GM18870 (cell line): ENCODE data around the gene SEPTIN5.
"Not testable (repeated sequence)": the region's sequence is repeated elsewhere in the genome, so short reads cannot be mapped to it uniquely, and the experiment has no call there.

Experiments
- ATAC-seq: cut with Tn5 transposase; IDR thresholded peaks from one replicate; pipeline ENCODE4 v1.9.1; 2021; ENCODE audit warnings: moderate library complexity; ENCODE audit not compliant: unreplicated experiment

Gene SEPTIN5

DNA sequence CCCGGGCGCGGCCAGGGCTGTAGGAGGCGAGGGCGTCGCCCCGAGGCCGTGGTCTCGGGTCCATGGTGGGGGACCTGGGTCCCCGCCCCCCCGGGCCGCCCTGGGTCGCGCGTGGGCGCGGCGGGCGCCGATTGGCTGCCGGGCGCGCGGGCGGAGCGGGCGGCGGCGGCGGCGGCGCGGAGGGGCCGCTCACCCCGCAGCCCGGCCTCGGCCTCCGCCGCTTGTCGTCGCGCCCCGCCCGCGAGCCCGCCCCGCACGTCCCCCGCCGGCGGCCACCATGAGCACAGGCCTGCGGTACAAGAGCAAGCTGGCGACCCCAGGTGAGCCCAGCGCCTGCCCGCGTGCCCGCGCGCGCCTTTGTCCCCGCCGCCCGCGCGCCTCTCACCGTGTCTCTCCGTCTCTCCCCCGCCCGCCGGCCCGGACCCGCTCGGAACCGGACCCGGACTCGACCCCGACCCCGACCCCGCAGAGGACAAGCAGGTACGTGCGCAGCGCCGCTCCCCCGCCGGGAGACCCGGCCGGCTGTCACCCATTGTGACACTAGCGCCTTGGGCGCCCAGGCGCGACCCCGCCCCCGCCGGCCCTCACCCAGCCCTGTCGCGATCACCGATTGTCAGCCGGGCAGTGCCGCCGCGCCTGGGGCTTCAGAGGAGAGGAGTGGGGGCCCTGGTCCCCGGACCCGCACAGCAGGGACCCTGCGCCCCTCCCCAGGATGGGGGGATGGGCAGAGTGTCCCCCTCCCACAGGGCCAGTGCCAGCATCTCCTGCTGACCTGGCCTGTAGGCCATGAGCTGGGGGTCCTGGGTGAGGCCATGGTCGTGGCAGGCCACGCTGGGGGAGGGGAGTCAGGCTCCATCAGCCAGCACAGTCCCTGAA is at the start of gene SEPTIN5:
TSS of gene SEPTIN5 (plus strand) at position 192 of the 876 bp plus-strand sequence. CDS start at position 278, 86 bp downstream.
- no peak for ATAC-seq

DNA sequence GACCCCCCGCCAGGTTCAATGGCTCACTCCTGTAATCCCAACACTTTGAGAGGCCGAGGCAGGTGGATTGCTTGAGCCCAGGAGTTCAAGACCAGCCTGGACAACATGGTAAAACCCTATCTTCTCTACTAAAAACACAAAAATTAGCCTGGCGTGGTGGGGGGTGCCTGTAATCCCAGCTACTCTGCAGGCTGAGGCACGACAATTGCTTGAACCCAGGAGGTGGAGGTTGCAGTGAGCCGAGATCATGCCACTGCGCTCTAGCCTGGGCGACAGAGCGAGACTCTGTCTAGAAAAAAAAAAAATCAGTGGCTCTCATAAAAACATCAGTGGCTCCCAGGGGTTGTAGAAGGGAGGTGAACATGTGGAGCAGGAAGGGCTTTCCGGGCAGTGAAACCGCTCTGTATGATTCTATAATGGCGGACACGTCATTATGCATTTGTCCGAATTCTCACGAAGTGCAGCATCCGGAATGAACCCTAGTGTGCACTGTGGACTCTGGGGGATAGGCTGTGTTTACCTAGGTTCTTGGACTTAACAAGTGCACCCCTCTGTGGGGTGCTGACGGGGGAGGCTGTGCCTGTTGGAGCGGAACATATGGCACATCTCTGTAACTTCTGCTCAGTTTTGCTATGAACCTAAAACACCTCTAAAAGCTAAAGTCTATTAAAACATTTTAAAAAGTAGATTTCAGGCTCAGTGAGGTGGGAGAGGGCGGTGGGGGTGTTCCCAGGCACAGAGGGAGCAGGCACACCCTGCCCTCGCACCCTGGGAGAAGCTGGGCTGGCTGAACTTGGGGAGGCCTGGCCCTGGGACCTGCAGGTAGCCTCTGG is 49.1 kb upstream of the SEPTIN5 start:
- ATAC-seq: no peak

DNA sequence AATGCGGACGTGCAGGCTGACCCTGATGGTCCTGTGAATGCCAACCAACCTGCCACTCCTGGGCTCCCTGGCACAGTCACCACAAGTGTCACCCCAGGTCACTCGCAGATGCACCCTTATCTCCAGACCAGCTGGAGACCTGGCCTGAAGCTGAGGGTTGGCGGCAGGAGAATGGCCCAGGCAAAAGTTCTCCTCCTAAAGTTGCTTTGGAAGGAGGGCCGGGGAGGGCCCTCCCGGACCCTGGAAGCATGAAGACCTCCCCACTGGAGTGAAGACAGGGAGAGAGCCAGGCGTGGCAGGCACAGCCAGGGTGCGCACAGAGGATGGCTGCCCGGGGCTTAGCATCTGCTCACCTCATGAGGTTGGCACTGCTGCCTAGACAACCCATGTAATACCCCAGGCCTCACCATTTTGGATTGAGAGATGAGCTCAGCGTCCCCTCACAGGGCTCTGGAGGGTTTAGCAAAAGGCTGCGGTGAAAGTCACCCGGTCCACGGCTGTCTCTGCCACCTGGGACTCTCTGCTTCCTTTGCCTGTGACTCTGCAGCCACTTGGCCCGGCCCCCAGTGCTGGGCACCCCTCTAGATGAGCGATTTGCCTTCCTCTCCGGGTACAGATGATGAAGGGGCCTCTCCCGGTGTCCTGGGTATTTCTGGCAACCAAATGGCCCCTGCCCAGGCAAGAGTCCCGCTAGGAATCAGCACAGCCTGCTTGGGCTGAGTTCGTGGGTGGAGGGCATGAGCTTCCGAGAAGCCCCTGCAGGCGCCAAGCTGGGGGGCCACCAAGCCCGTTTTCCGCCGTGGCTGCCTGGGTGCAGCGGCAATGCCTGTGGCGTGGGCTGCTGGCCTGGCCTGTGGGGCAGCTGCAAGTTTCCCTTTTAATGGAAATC is 48.3 kb upstream of the SEPTIN5 start:
- no peak for ATAC-seq

DNA sequence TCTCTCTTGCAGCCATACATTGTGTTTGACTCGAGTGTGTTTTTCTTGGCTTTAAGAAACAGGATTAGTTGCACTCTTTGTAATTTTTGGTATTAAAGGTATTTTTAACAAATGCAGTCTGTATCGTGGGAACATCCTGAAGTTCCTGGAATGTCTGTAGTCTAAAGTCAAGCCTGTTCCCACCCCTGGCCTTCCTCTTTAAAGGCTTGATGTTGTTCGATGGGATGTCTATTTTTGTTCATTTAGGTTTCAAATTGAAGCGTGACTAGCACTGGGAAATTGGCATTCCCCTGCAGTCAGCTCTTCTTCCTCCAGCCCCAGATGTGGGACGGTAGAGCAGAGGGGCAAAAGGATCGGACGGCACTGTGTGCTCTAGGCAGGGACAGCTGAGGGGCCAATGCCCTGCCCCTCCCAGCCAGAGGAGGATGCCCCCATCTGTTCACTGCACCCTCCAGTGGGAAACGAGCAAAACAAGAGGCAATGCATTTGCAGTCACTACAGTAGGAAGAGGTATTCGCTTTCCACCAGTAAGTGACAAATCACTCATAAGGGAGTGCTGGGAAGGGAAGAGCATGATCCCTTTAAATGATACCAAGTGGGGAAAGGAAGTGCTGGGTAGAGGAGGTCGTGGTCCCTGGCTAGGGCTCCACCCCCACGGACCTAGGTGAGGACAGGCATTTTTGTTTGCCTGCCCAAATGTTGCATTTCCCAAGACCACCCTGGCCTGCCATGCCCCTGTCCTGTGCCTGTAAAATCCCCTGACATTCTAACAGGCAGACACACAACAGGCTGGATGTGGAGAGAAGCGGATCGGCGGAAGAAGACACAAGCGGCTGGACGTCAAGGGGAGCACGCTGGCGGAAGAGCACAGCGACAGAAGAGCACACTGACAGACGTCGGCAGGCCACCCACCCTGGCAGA is 47.4 kb upstream of the SEPTIN5 start:
- ATAC-seq: no peak

DNA sequence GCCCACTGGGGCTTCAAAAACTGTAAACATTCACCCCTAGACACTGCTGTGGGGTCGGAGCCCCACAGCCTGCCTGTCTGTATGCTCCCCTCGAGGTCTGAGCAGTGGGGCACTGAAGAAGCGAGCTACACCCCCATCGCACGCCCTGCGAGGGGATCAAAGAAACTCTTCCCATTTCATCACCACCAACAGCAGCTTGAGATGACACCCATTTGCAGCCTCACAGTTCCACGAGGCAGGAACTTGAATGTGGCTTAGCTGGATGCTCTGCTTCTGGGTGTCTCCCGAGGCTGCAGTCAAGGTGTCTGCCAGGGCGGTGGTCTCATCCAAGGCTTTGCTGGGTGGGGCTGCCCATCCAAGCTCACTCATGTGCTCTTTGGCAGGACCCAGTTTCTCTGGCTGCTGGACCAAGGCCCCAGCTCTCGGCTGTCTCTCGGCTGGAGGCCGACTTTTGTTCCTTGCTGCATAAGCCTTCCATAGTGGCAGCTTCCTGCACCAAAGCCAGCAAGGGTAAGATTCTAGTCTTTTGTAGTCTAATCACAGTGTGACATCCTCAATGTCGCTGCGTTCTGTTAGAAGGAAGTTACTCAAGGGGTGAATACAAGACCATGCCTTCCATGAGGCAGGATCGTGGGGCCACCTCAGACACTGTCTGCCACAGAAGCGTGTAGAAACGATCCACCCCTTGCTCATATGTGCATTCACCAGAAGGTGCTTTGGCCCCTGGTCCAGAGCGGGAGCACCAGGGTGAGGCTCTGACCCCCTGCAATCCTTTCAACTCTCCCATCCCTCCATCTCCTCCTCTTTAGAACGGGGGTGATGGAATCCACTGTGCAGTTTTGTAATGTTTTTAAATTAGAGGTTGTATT is 46.2 kb upstream of the SEPTIN5 start:
- no peak for ATAC-seq

DNA sequence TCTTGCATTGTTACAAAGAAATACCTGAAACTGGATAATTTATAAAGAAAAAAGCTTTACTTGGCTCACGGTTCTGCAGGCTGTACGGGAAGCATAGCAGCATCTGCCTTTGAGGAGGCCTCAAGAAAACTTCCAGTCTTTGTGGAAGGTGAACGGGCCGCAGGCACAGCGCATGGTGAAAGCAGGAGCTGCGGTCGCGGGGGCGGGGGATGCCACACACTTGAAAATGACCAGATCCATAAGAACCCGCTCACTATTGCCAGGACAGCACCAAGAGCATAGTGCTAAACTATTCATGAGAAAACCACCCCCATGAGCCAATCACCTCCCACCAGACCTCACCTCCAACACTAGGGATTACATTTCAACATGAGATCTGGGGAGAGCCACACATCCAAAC is 45.6 kb upstream of the SEPTIN5 start:
- ATAC-seq: no peak

DNA sequence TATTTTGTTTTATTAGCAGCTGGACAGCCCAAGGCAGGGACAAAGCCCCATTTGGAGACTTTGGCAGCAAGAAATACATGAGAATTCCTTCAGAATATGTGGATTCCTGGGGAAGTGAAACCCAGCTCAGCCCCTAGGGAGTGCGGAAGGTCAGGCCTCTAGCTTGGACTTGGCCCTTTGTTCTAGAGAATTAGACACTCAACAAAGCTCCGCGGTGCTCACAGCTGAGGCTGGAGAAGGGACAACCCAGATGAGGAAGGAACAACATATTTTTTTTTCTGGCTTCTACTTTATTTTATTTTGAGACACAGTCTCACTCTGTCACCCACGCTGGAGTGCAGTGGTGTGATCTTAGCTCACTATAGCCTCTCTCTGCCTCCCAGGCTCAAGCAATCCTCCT is 44.7 kb upstream of the SEPTIN5 start:
- no peak for ATAC-seq

DNA sequence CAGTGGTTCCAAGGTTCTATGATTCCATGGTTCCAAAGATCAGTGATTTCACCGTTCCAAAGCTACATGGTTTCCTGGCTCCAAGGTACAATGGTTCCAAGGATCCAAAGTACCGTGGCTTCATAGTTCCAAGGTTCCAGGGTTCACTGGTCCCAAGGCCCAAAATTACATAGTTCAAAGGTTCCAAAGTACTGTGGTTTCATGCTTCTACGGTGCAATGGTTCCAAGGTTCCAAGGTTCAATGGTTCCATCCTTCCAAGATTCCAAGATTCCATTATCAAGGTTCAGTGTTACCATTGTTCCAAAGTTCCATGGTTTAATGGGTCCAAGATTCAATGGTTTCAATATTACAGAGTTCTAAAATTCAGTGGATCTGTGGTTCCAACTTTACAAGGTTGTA is 43.0 kb upstream of the SEPTIN5 start:
- no peak for ATAC-seq

DNA sequence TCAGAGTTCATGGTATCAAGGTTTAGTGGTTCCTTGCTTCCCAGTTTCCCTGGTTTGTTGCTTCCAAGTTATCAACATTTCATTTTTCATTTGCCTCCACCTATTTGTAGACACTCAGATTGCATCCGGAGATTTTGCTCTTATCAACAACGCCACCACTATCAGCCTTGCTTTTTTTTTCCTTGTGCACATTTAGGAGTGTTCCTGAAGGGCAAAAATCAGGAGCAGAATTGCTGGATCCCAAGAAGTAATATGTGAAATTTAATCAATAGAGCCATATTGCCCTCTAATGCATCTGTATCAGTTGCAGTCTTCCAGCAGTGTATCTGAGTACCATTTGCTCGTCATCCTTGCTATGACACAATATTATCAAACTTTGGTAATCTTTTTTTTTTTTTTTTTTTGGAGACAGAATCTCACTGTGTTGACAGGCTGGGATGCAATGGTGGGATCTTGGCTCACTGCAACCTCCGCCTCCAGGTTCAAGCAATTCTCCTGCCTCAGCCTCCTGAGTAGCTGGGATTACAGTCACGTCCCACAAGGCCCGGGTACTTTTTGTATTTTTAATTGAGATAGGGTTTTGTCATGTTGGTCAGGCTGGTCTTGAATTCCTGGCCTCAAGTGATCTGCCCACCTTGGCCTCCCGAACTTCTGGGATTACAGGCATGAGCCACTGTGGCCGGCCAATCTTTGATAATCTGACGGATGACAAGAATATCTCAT is 42.1 kb upstream of the SEPTIN5 start:
- ATAC-seq: no peak

DNA sequence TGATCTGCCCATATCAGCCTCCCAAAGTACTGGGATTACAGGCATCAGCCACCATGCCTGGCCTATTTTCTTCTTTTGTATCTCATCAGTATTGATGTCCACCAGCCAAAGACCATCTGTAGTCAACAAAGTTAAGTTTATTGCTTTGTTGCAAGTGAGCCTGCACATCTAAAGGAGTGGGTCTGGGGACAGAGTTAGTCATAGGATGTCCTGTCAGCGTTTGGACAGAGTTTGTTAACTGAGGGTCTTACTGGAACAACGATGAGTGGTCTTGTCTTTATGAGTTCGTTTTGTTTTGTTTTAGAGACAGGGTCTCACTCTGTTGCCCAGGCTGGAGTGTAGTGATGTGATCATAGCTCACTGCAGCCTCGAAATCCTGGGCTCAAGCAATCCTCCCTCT is 40.6 kb upstream of the SEPTIN5 start:
- ATAC-seq: no peak

DNA sequence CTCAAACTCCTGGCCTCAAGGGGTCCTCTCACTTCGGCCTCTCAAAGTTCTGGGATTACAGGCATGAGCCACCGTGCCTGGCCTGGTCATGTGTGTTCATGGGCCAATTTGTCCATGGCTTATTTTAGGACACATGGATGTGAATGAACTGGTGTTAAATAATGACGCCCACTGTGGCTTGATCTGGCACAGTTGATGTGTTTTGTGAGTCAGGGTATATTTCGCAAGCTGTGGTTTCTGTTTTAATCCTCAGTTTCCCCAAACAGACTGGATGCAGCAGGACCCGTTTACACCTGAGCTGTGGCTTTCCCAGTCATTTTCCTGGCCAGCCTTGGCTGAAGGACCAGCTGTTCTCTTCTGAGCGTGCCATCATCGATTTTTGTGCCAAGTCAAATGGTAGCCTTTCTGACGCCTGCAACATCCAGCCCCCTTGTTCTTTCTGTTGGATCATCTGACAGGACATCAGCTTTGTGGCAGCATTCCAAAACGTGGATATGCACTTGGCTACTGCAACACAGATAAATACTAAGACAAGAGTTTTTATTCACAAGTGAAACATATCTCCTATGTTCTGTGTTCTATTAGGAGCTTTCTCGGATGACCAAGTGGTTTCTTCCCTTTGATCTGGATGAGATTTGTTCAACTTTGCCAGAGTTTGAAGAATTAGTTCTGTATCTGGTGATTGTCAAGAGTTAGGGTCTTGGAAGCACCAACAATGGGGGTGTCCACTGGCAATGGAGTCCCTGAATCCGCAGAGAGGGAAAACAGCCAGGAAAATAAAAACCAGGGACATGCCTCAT is 40.0 kb upstream of the SEPTIN5 start:
- ATAC-seq: no peak

DNA sequence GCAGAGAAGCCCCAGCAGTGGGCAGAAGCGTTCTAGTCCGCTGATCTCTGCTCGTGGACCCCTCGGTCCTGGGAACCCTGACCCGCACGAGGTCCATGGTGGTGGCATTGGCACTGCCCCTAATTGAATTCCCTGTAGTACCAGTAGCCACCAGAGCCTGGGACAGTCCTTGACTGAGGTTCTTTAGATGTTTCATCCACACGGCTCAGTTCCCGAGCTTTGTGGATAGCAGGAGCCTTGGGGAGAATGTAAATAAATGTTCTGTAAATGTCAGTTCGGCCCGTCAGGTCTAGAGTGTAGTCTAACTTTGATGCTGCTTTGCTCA is 39.4 kb upstream of the SEPTIN5 start:
- no peak for ATAC-seq

DNA sequence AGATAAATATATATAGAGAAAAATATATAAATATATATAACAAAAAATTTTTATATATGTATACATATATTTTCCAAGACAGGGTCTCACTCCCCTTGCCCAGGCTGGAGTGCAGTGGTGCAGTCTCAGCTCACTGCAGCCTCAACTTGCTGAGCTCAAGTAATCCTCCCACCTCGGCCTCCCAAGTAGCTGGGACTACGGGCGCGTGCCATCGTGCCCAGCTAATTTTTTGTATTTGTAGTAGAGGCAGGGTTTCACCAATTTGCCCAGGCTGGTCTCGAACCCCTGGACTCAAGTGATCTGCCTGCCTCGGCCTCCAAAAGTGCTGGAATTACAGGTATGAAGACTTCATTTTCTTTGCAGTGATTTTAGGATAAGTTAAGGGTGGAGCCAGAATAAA is 38.9 kb upstream of the SEPTIN5 start:
- no peak for ATAC-seq

DNA sequence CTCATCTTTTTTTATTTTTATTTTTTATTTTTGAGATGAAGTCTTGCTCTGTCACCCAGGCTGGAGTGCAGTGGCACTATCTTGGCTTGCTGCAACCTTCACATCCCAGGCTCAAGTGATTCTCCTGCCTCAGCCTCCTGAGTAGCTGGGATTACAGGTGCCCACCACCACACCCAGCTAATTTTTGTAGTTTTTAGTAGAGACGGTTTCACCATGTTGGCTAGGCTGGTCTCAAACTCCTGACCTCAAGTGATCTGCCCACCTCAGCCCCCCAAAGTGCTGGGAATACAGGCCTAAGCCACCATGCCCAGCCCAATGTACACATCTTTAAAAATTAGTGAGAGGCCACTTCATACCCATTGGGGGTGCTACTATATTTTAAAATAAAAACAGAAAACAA is 37.9 kb upstream of the SEPTIN5 start:
- not testable (repeated sequence) for ATAC-seq

DNA sequence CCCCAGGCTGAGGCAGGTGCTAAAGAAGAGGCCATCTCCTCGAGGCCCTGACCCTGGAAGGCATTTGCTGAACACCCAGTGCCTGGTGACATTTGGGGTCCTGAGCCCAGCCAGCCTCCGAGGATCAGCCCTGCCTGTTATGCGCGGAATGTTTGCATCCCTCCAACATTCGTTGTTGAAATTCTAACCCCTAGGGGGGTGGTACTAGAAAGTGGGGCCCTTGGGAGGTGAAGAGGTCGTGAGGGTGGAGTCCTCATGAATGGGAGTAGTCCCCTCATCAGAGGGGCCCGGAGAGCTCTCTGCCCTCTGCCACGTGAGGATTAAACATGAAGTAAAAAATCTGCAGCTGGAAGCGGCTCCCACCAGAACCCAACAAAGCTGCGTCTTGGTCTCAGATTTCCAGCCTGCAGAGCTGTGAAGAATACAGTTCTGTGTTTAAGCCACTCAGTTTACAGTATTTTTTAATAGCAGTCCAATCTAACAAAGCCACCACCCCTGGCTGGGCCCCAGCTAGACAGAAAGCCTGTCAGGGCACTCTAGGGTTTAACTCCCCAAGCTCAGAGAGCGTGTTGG is 35.3 kb upstream of the SEPTIN5 start:
- ATAC-seq: no peak

DNA sequence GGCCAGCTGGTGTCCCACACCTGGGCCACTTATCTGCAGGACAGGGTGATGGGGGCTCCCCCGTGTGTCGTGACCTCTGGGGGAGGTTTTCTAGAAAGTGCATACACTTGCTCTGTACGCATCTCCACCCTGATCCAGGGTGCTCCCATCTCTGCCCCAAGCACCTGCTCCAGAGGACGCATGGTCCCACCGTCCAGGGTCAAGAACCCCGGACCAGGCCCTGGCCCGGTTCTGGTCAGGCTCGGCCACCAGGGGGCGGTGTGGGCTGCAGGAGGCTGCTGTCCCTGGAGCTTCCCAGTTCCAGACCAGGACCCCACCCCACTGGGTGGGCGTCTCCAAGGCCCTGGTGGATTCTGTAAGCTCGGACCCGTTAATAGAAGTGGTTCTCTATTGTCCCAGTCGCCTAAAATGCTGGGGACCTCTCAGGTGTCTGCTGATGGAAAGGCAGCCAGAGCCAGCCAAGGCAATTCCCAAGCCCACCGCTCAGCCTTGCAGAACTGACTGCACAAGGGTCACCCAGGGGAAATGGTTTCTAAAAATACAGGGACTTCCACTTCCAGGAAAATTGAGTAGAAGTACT is 34.7 kb upstream of the SEPTIN5 start:
- no peak for ATAC-seq

DNA sequence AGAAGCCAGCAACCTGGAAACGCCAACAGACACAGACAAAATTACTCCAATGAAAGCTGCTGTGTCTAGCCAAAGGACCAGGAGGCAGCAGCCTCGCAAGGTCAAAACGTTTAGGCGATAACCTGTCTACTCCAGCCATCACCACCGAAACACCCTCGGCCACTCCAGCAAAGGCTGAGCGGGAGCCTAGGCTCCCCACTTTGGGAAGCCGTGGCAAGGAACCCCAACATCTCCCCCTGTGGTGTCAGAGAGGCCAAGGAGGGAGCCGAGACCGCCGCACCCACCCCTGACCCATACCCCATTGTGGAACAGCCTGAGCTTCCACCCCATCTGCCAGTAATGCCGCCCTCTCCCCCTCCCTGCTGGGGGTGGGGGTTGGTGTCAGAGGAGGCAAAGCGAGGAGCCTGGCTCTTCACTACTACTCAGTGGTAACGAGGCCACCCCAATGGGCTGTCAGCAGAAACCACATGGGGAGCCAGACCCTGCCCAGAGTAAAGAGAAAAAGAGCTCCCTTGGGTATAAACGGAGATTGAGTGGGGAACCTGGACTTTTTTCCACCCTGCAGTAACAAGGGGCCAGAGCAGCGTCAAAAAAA is 33.9 kb upstream of the SEPTIN5 start:
- ATAC-seq: no peak
